ENCODE data around the gene CARMIL1. TPM values are rescaled to one million over a fixed set of nuclear protein-coding genes. Genes with fewer than 3 reads are reported as not detected.

CARMIL1 gene
- total and polyA plus RNA-seq, 2 of the 8 experiments (the other 6 are each of a cell fraction or from before 2014, with no cell fraction given) = 20.3 to 40.4 TPM

DNA sequence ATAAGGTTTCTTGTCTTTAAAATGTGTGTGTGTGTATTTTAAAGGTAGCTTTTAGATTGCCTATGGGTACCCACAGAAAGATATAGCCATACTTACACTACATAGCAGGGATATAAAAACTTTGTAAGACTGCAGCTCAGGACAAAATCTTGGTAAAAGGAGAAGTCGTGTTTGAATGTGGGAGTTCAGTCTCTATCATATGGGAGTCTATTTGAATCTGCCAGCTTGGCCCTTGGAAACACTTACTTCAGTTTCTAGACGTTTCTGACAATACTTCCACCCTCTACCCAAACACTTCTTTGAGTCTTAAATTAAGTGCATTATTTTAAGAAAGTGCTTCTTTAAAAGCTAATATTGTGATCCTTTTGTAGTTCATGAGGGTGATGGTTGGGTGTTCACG is 155.7 kb downstream of the CARMIL1 start:
- Histone ChIP-seq H3K23me2 (ENCODE audit: low read depth, low read length) (no peaks in the 10 kb centered on the region), H3K27ac (ENCODE audit: low read depth, low read length) (no peak overlapping the region), H2AFZ (ENCODE audit: low read length) (no peak overlapping the region), H3K4ac (replicated peaks; ENCODE audit: insufficient read length, low read depth, low read length) (no peak overlapping the region), H3K27me3 (replicated peaks in 1 of 4; ENCODE audit: control insufficient read depth in 3 of 4, extremely low read depth in 1 of 4, insufficient read depth in 3 of 4, low read length in 3 of 4) (no peaks in the 10 kb centered on the region), H2BK5ac (ENCODE audit: low read depth, low read length) (no peak overlapping the region), H4K5ac (ENCODE audit: insufficient read length, low read depth, low read length) (no peak overlapping the region), H2BK15ac (ENCODE audit: low read length) (no peak overlapping the region), H3K9ac (replicated peaks in 1 of 4; ENCODE audit: extremely low read depth in 1 of 4, low read depth in 3 of 4, low read length in 3 of 4) (no peak overlapping the region), H3K9me3 (ENCODE audit: insufficient read depth in 2 of 2, low read depth in 1 of 2, low read length in 1 of 2) (no peaks in the 10 kb centered on the region), H4K91ac (replicated peaks; ENCODE audit: insufficient read length, low read length) (no peak overlapping the region), H3K18ac (ENCODE audit: extremely low read depth, low read length) (no peak overlapping the region), H2AK5ac (ENCODE audit: low read depth, low read length) (no peak overlapping the region), H3K79me2 (ENCODE audit: control insufficient read depth in 1 of 2, insufficient read depth in 2 of 2, low read length in 2 of 2) (peaks cover 0 to 2% of the 10 kb centered on the region in 2 experiments; a peak in 2 of 4 replicates), H2BK120ac (replicated peaks; ENCODE audit: low read depth, low read length) (no peak overlapping the region), H3K79me1 (ENCODE audit: low read depth, low read length) (no peaks in the 10 kb centered on the region; the same call in 1 of the 2 replicates), H4K8ac (ENCODE audit: extremely low read depth, insufficient read depth, low read length) (no peak overlapping the region), H2BK20ac (ENCODE audit: low read length) (no peak overlapping the region), H3K36me3 (ENCODE audit: control insufficient read depth in 2 of 4, insufficient read depth in 4 of 4, low read length in 3 of 4) (no peaks in the 10 kb centered on the region; a peak in 1 of 8 replicates), H4K20me1 (replicated peaks in 1 of 2; ENCODE audit: control insufficient read depth in 1 of 2, insufficient read depth in 2 of 2, low read length in 2 of 2) (no peaks in the 10 kb centered on the region), H2BK12ac (ENCODE audit: low read depth, low read length) (no peak overlapping the region), H3K4me3 (ENCODE audit: extremely low read depth in 1 of 4, insufficient read depth in 2 of 4, low read depth in 3 of 4, low read length in 4 of 4) (no peak overlapping the region), H3K56ac (replicated peaks; ENCODE audit: insufficient read length, low read depth, low read length) (no peak overlapping the region), H3K4me2 (ENCODE audit: insufficient read depth in 1 of 2, low read depth in 2 of 2, low read length in 2 of 2) (no peak overlapping the region), H3K14ac (ENCODE audit: insufficient read length) (no peak overlapping the region), H3K4me1 (replicated peaks in 1 of 4; ENCODE audit: control insufficient read depth in 3 of 4, insufficient read depth in 4 of 4, low read length in 3 of 4) (no peaks in the 10 kb centered on the region; a peak in 1 of 7 replicates), H3K23ac (ENCODE audit: insufficient read length) (no peak overlapping the region)
- TF ChIP-seq GABPA (IDR thresholded peaks at IDR 0.05; ENCODE audit: borderline replicate concordance, insufficient read depth, low read length) = no peak
- TF ChIP-seq, protein P1, sequence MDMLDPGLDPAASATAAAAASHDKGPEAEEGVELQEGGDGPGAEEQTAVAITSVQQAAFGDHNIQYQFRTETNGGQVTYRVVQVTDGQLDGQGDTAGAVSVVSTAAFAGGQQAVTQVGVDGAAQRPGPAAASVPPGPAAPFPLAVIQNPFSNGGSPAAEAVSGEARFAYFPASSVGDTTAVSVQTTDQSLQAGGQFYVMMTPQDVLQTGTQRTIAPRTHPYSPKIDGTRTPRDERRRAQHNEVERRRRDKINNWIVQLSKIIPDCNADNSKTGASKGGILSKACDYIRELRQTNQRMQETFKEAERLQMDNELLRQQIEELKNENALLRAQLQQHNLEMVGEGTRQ (IDR thresholded peaks at IDR 0.05; ENCODE audit: low read length) = no peak
- TF ChIP-seq RXRA (IDR thresholded peaks at IDR 0.05; ENCODE audit: insufficient read depth, low read depth, low read length) = no peak
- no peak for TF ChIP-seq GTF2F1 (IDR thresholded peaks at IDR 0.05; ENCODE audit: borderline replicate concordance, low read depth, low read length)
- TF ChIP-seq NRF1 (IDR thresholded peaks at IDR 0.05; ENCODE audit: low read depth, low read length) = no peak
- TF ChIP-seq EP300 (IDR thresholded peaks at IDR 0.05; ENCODE audit: borderline replicate concordance in 1 of 2, low read depth in 2 of 2, low read length in 2 of 2) = no peak
- no peak for TF ChIP-seq TCF12 (IDR thresholded peaks at IDR 0.05; ENCODE audit: low read depth, low read length)
- FAIRE-seq (no peak), DNase-seq (ENCODE audit: low read depth in 1 of 2, low spot score in 2 of 2) (no peak)
- 82% methylated on average over 3 of the region's 3 CpGs; no CpG with 5 or more reads in 1 of the 2 experiments for WGBS, 2 experiments (ENCODE audit: extremely low coverage in 1 of 2, insufficient coverage in 1 of 2, insufficient read length in 1 of 2, insufficient replicate concordance in 2 of 2, low coverage in 1 of 2, low lambda C conversion rate in 2 of 2, missing lambda C conversion rate in 1 of 2)
- POLR2A ChIA-PET (ENCODE audit: partially characterized antibody) = no interaction called here
- CTCF ChIA-PET (ENCODE audit: partially characterized antibody) = interaction anchor here (1.1 to 1.4 kb wide), 2 partner anchors 55 to 156 kb away, joined by 4 read pairs; partner anchors contain the start of gene CARMIL1

Data from H1 (cell line).